IMR-90 (cell line): ENCODE results near the gene FOXL1. TPM values are rescaled to one million over a fixed set of nuclear protein-coding genes. Genes with fewer than 3 reads are reported as not detected.

Source experiments
- ATAC-seq: fragments of 200-7000 bp; cut with Tn5 transposase; 2 replicates; pipeline ENCODE4 v1.9.1; 2020; ENCODE audit warnings: low read depth, mild to moderate bottlenecking, moderate library complexity
- BruUV-seq: library from RNA; stranded (reverse); fragments of 400-500 nt; replicated peaks from 2 replicates; lab custom pipeline; 2021; lab: Mats Ljungman, UMichigan
- CTCF ChIA-PET: fragments of 300-600 bp; formaldehyde crosslinking; extraction: SDS; loops from one replicate; lab custom pipeline; 2021; ENCODE audit warnings: antibody characterized with exemption; lab: Yijun Ruan, JAX
- POLR2A ChIA-PET: fragments of 300-600 bp; sonication (Branson Sonifier 250); formaldehyde crosslinking; loops from one replicate; lab custom pipeline; 2022; ENCODE audit warnings: antibody characterized with exemption; ENCODE audit not compliant: unreplicated experiment; lab: Charles Lee
- DNase-seq: peaks from one replicate; pipeline ENCODE4 v3.0.0; 2013
- H2AFZ ChIP-seq: replicated peaks from 2 replicates; pipeline ENCODE3; 2013; ENCODE audit warnings: low read length, mild to moderate bottlenecking; ENCODE audit not compliant: poor library complexity
- H2AK5ac ChIP-seq: 2 replicates; pipeline ENCODE4 v1.6.1; 2013; ENCODE audit warnings: low read depth, low read length, inconsistent platforms
- H2AK9ac ChIP-seq: replicated peaks from 2 replicates; pipeline ENCODE3; 2013; ENCODE audit warnings: mild to moderate bottlenecking, low read depth, low read length, moderate library complexity; ENCODE audit not compliant: poor library complexity
- H2BK120ac ChIP-seq: 2 replicates; pipeline ENCODE4 v1.6.1; 2013; ENCODE audit warnings: low read depth, low read length, inconsistent platforms
- H2BK15ac ChIP-seq: 3 replicates; pipeline ENCODE4 v1.6.1; 2013; ENCODE audit warnings: low read depth, low read length, inconsistent platforms
- H2BK20ac ChIP-seq: 2 replicates; pipeline ENCODE4 v1.6.1; 2013; ENCODE audit warnings: low read depth, mild to moderate bottlenecking, inconsistent platforms, low read length, moderate library complexity
- H2BK5ac ChIP-seq: 2 replicates; pipeline ENCODE4 v1.6.1; 2013; ENCODE audit warnings: mild to moderate bottlenecking, low read depth, low read length, inconsistent platforms; ENCODE audit not compliant: poor library complexity, severe bottlenecking
- H3K14ac ChIP-seq: replicated peaks from 2 replicates; pipeline ENCODE4 v1.6.1; 2013; ENCODE audit warnings: low read depth, low read length, inconsistent platforms
- H3K18ac ChIP-seq: 2 replicates; pipeline ENCODE4 v1.6.1; 2013; ENCODE audit warnings: low read depth, low read length, control low read depth
- H3K23ac ChIP-seq: 2 replicates; pipeline ENCODE4 v1.6.1; 2013; ENCODE audit warnings: low read depth, low read length, inconsistent platforms
- H3K27ac ChIP-seq: 2 replicates; pipeline ENCODE4 v1.5.1; 2013; ENCODE audit warnings: mild to moderate bottlenecking, control low read depth, low read length; ENCODE audit not compliant: insufficient read depth
- H3K27me3 ChIP-seq: 2 replicates; pipeline ENCODE4 v1.6.1; 2013; ENCODE audit warnings: low read length; ENCODE audit not compliant: control insufficient read depth, insufficient read depth
- H3K36me3 ChIP-seq: 2 replicates; pipeline ENCODE4 v1.6.1; 2013; ENCODE audit warnings: low read length, mixed read lengths; ENCODE audit not compliant: control insufficient read depth, insufficient read depth
- H3K4ac ChIP-seq: 2 replicates; pipeline ENCODE4 v1.6.1; 2013; ENCODE audit warnings: low read depth, low read length, inconsistent platforms
- H3K4me1 ChIP-seq: 2 replicates; pipeline ENCODE4 v1.6.1; 2013; ENCODE audit warnings: low read length, mixed read lengths; ENCODE audit not compliant: control insufficient read depth, insufficient read depth
- H3K4me2 ChIP-seq: 2 replicates; pipeline ENCODE4 v1.6.1; 2013; ENCODE audit warnings: low read depth, mild to moderate bottlenecking, control low read depth, low read length, moderate library complexity
- H3K4me3 ChIP-seq: 2 replicates; pipeline ENCODE4 v1.5.1; 2013; ENCODE audit warnings: low read depth, mild to moderate bottlenecking, control low read depth, low read length, moderate library complexity; ENCODE audit not compliant: insufficient read depth
- H3K56ac ChIP-seq: 2 replicates; pipeline ENCODE4 v1.6.1; 2013; ENCODE audit warnings: low read length, inconsistent platforms; ENCODE audit not compliant: insufficient read depth; ENCODE audit errors: extremely low read depth
- H3K79me1 ChIP-seq, 2 experiments: 2 replicates each; pipeline ENCODE4 v1.6.1; 2013; ENCODE audit warnings: low read length in 2 of 2, inconsistent platforms in 1 of 2, low read depth in 1 of 2
- H3K9ac ChIP-seq: 2 replicates; pipeline ENCODE4 v1.6.1; 2013; ENCODE audit warnings: low read depth, low read length, control low read depth
- H3K9me1 ChIP-seq: 2 replicates; pipeline ENCODE4 v1.6.1; 2013; ENCODE audit warnings: low read length, inconsistent platforms; ENCODE audit not compliant: insufficient read depth
- H3K9me3 ChIP-seq: 2 replicates; pipeline ENCODE4 v1.6.1; 2013; ENCODE audit warnings: low read length; ENCODE audit not compliant: control insufficient read depth, insufficient read depth
- H4K20me1 ChIP-seq: 2 replicates; pipeline ENCODE4 v1.6.1; 2013; ENCODE audit warnings: low read length, inconsistent platforms; ENCODE audit not compliant: insufficient read depth
- H4K5ac ChIP-seq: 2 replicates; pipeline ENCODE4 v1.6.1; 2013; ENCODE audit warnings: mild to moderate bottlenecking, low read depth, low read length, control low read depth
- H4K8ac ChIP-seq, 2 experiments: 2 replicates each; pipeline ENCODE4 v1.6.1; 2013; ENCODE audit warnings: low read depth in 2 of 2, low read length in 2 of 2, control low read depth in 1 of 2, inconsistent platforms in 1 of 2
- H4K91ac ChIP-seq: 2 replicates; pipeline ENCODE4 v1.6.1; 2013; ENCODE audit warnings: low read depth, low read length, inconsistent platforms; ENCODE audit not compliant: insufficient read depth
- BHLHE40 ChIP-seq: fragments of 150-350 bp; IDR thresholded peaks from 2 replicates; pipeline ENCODE4 v1.6.1; 2016; ENCODE audit warnings: mild to moderate bottlenecking, low read depth, low read length
- CEBPB ChIP-seq: IDR thresholded peaks from 2 replicates; pipeline ENCODE4 v1.6.1; 2012; ENCODE audit warnings: low read depth, low read length, improper control_type of control experiment
- CTCF ChIP-seq: conservative IDR thresholded peaks from 2 replicates; pipeline ENCODE4 v1.5.1; 2012; ENCODE audit warnings: mild to moderate bottlenecking, low read depth, low read length, improper control_type of control experiment
- FOS ChIP-seq: fragments of 150-350 bp; IDR thresholded peaks from 2 replicates; pipeline ENCODE4 v1.6.1; 2016; ENCODE audit warnings: low read depth, low read length
- MAFK ChIP-seq: IDR thresholded peaks from 2 replicates; pipeline ENCODE4 v1.6.1; 2012; ENCODE audit warnings: low read depth, low read length, improper control_type of control experiment
- MXI1 ChIP-seq: IDR thresholded peaks from 2 replicates; pipeline ENCODE4 v1.6.1; 2012; ENCODE audit warnings: low read depth, mild to moderate bottlenecking, low read length, moderate library complexity, borderline replicate concordance
- NFE2L2 ChIP-seq: fragments of 150-350 bp; IDR thresholded peaks from 2 replicates; pipeline ENCODE4 v1.6.1; 2016; ENCODE audit warnings: low read depth, mild to moderate bottlenecking, low read length
- POLR2A ChIP-seq: IDR thresholded peaks from 2 replicates; pipeline ENCODE4 v1.6.1; 2012; ENCODE audit warnings: mild to moderate bottlenecking, low read depth, low read length
- RAD21 ChIP-seq: IDR thresholded peaks from 2 replicates; pipeline ENCODE4 v1.6.1; 2012; ENCODE audit warnings: low read length, improper control_type of control experiment
- RCOR1 ChIP-seq: IDR thresholded peaks from 2 replicates; pipeline ENCODE4 v1.6.1; 2012; ENCODE audit warnings: mild to moderate bottlenecking, low read length, improper control_type of control experiment; ENCODE audit not compliant: insufficient replicate concordance
- SMC3 ChIP-seq: fragments of 150-350 bp; IDR thresholded peaks from 2 replicates; pipeline ENCODE4 v1.6.1; 2016; ENCODE audit warnings: low read depth, mild to moderate bottlenecking, antibody characterized with exemption, low read length, moderate library complexity
- USF2 ChIP-seq: fragments of 150-350 bp; IDR thresholded peaks from 2 replicates; pipeline ENCODE4 v1.6.1; 2017; ENCODE audit warnings: mild to moderate bottlenecking, antibody characterized with exemption, low read length, low read depth
- WGBS, 2 experiments: methylation state at CpG; one replicate each; pipeline versions ENCODE4 v1.1.5 to v1.1.7; 2013; ENCODE audit warnings: missing lambda C conversion rate in 2 of 2; ENCODE audit not compliant: insufficient read length in 1 of 2; ENCODE audit errors: extremely low coverage in 2 of 2; 5-methylcytosine and 5-hydroxymethylcytosine counted together
- dilution Hi-C: fragments of 300-500 bp; cut with HindIII; formaldehyde crosslinking; loops from one replicate; pipeline ENCODE4 v1.14.3; 2018; ENCODE audit warnings: low sequenced_read_pairs; ENCODE audit not compliant: unreplicated experiment
- in situ Hi-C: fragments of 300-500 bp; cut with MboI; formaldehyde crosslinking; loops from 3 replicates; pipeline ENCODE4 v1.14.3; 2019; ENCODE audit warnings: low sequenced_read_pairs, inconsistent platforms, mixed read lengths
- intact Hi-C: fragments of 100-400 bp; cut with micrococcal nuclease; formaldehyde crosslinking; loops from 2 replicates; pipeline ENCODE4 v1.10.0; 2022
- polyA plus RNA-seq, 3 experiments: library from polyadenylated mRNA; depleted of rRNA; stranded (reverse); fragments of >200 nt; gene quantifications; 2 replicates each; pipeline ENCODE4 v1.2.3, GENCODE V29; 2012; ENCODE audit warnings: low replicate concordance in 1 of 3
- total RNA-seq: library from RNA; depleted of rRNA; stranded (reverse); fragments of >200 nt; gene quantifications from 2 replicates; pipeline ENCODE4 v1.2.3, GENCODE V29; 2012

The FOXL1 gene
- total and polyA plus RNA-seq, 2 of the 4 experiments (the other 2 are of a cell fraction): 15.2 to 25.8 TPM

DNA sequence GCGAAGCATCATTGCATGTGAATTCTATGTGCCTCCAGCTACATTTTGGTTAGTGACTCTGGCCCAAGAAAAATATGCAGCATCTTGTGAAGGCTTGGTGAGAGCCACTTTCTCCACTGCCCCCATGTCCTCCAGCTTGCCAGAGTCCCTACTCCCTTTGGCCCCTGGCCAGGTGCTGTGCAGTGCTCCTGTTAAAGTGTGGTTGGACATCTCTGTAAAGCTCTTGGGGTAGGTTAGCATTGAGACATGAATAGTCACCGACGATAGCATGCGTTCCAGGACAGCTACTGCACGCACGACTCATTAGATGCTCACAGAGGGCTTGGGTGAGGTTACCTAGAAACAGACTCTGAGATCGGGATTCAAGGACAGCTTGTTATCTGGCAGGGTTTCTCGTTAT lies 48.6 kb downstream of the FOXL1 start:
- no peak for ATAC-seq
- H3K9me3 ChIP-seq: no peaks in the 10 kb centered on the region
- no peak overlapping the region for H3K56ac ChIP-seq
- H3K23ac ChIP-seq: no peak overlapping the region
- POLR2A ChIA-PET: no interaction called here
- H3K9ac ChIP-seq: no peak overlapping the region
- intact Hi-C loops (no loop called here), in situ Hi-C loops (no loop called here), dilution Hi-C loops (no loop called here)
- H4K8ac ChIP-seq: no peak overlapping the region
- H2BK20ac ChIP-seq: no peak overlapping the region
- H4K91ac ChIP-seq: no peak overlapping the region
- no peak overlapping the region for H3K27ac ChIP-seq
- H2AK5ac ChIP-seq: peak overlapping the region; percentile 28; the same call in 1 of the 2 replicates
- no peak overlapping the region for H3K4me3 ChIP-seq
- peak overlapping the region; percentile 33; the same call in 1 of the 2 replicates for H2BK120ac ChIP-seq
- H4K5ac ChIP-seq: no peak overlapping the region
- H2AFZ ChIP-seq: no peak overlapping the region
- no peak overlapping the region for H2BK5ac ChIP-seq
- H2BK15ac ChIP-seq: no peak overlapping the region
- WGBS, 2 experiments: 100% methylated on average over 5 of the region's 8 CpGs; no CpG with 5 or more reads in 1 of the 2 experiments
- H3K4me1 ChIP-seq: peaks cover 2% of the 10 kb centered on the region; the same call in 1 of the 2 replicates
- no peaks in the 10 kb centered on the region for H3K36me3 ChIP-seq
- H3K18ac ChIP-seq: no peak overlapping the region
- no peak overlapping the region for H3K4me2 ChIP-seq
- TF ChIP-seq FOS (no peak), RCOR1 (no peak), NFE2L2 (no peak), MXI1 (no peak), SMC3 (no peak), BHLHE40 (no peak), USF2 (no peak), CEBPB (no peak), CTCF (no peak), MAFK (no peak), POLR2A (no peak), RAD21 (no peak)
- CTCF ChIA-PET: no interaction called here
- no peak for DNase-seq
- BruUV-seq: no TSS peak
- H2AK9ac ChIP-seq: no peak overlapping the region
- no peak overlapping the region for H3K4ac ChIP-seq
- no peaks in the 10 kb centered on the region for H3K79me1 ChIP-seq
- no peaks in the 10 kb centered on the region for H4K20me1 ChIP-seq
- H3K14ac ChIP-seq: peak overlapping the region; percentile 57
- no peaks in the 10 kb centered on the region for H3K27me3 ChIP-seq
- peaks cover 7% of the 10 kb centered on the region; the same call in 1 of the 2 replicates for H3K9me1 ChIP-seq
